OCI-LY3 (cell line): ENCODE measurements around the gene GABRG2.

ENCODE experiments used
- H2AFZ ChIP-seq: fragments of 200-600, 300-600 bp; shearing (Covaris generic); 2 replicates; pipeline ENCODE4 v1.6.0; 2014; ENCODE audit warnings: antibody characterized with exemption, low read depth, low read length
- H3K27ac ChIP-seq: fragments of 200-600, 300-600 bp; sonication (generic); 2 replicates; pipeline ENCODE4 v1.5.1; 2014; ENCODE audit warnings: mild to moderate bottlenecking, low read length, moderate library complexity, mixed read lengths
- H3K27me3 ChIP-seq: fragments of 200-600, 300-600 bp; sonication (generic); 2 replicates; pipeline ENCODE4 v1.6.1; 2014; ENCODE audit warnings: low read depth, low read length, mixed read lengths
- H3K36me3 ChIP-seq: fragments of 200-600, 300-600 bp; sonication (generic); replicated peaks from 2 replicates; pipeline ENCODE3; 2014; ENCODE audit warnings: low read depth, low read length, mixed read lengths
- H3K4me1 ChIP-seq: fragments of 300-600, 200-600 bp; sonication (generic); 2 replicates; pipeline ENCODE4 v1.6.1; 2014; ENCODE audit warnings: low read length, mixed read lengths
- H3K4me2 ChIP-seq: fragments of 200-600, 300-600 bp; sonication (generic); 2 replicates; pipeline ENCODE4 v1.6.1; 2014; ENCODE audit warnings: low read length, mixed read lengths
- H3K4me3 ChIP-seq: fragments of 300-600, 200-600 bp; sonication (generic); 2 replicates; pipeline ENCODE4 v1.5.1; 2014; ENCODE audit warnings: antibody characterized with exemption, mild to moderate bottlenecking, low read length, moderate library complexity
- H3K79me2 ChIP-seq: fragments of 300-600, 200-600 bp; shearing (Covaris generic); 2 replicates; pipeline ENCODE4 v1.6.1; 2014; ENCODE audit warnings: mild to moderate bottlenecking, low read length, mixed read lengths
- H3K9ac ChIP-seq: fragments of 300-600, 200-600 bp; shearing (Covaris generic); 2 replicates; pipeline ENCODE4 v1.6.0; 2014; ENCODE audit warnings: mild to moderate bottlenecking, low read length, moderate library complexity
- H3K9me3 ChIP-seq: fragments of 200-600, 300-600 bp; shearing (Covaris generic); 2 replicates; pipeline ENCODE4 v1.6.1; 2014; ENCODE audit warnings: low read length, mixed read lengths; ENCODE audit not compliant: insufficient read depth
- H4K20me1 ChIP-seq: fragments of 200-600, 300-600 bp; sonication (generic); 2 replicates; pipeline ENCODE4 v1.6.1; 2016; ENCODE audit warnings: low read length, mixed read lengths; ENCODE audit not compliant: insufficient read depth
- EZH2phosphoT487 ChIP-seq: fragments of 200-600 bp; shearing (Covaris generic); IDR thresholded peaks from 2 replicates; pipeline ENCODE4 v1.6.1; 2018; ENCODE audit warnings: antibody characterized with exemption, mixed run types, low read depth
- TF ChIP-seq, protein P1 (sequence below): fragments of 200-600, 300-600 bp; sonication (generic); IDR thresholded peaks from 2 replicates; pipeline ENCODE4 v1.5.1; 2014; ENCODE audit warnings: antibody characterized with exemption, low read length, low read depth

Gene GABRG2

DNA sequence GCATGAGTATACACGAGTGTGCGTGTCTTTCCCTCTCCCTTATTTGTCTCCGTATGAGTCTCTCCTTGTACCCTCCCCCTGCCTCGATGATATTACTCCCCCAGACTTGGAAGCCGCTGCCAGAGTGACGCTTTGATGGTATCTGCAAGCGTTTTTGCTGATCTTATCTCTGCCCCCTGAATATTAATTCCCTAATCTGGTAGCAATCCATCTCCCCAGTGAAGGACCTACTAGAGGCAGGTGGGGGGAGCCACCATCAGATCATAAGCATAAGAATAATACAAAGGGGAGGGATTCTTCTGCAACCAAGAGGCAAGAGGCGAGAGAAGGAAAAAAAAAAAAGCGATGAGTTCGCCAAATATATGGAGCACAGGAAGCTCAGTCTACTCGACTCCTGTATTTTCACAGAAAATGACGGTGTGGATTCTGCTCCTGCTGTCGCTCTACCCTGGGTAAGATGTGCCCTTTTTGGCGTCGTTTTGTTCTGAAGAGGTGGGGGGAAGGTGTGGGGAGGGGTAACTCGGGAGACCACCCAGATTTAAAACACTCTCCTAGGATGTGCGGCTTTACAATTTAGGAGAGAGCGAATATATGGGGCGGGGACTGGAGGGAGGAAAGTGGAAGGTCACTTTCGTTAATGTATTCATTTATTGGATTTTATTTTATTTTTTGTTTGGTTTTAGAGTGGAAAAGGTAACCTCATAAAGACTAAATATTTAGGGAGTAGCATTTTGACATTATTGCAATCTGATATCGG is at the start of gene GABRG2:
Gene GABRG2 (plus strand): TSS at position 119 of the 757 bp plus-strand sequence. CDS start 227 bp downstream, at position 346.
- Histone ChIP-seq H3K4me3 (no peak within 1 kb of the TSS), H3K9me3 (no peaks in the 10 kb centered on the region), H3K27ac (no peak within 1 kb of the TSS), H3K27me3 (no peaks in the 10 kb centered on the region), H3K4me1 (no peaks in the 10 kb centered on the region), H3K9ac (no peak within 1 kb of the TSS), H2AFZ (no peak within 1 kb of the TSS), H3K4me2 (no peak within 1 kb of the TSS), H3K79me2 (no peaks in the 10 kb centered on the region), H3K36me3 (no peaks in the 10 kb centered on the region), H4K20me1 (no peaks in the 10 kb centered on the region)
- TF ChIP-seq, protein P1, sequence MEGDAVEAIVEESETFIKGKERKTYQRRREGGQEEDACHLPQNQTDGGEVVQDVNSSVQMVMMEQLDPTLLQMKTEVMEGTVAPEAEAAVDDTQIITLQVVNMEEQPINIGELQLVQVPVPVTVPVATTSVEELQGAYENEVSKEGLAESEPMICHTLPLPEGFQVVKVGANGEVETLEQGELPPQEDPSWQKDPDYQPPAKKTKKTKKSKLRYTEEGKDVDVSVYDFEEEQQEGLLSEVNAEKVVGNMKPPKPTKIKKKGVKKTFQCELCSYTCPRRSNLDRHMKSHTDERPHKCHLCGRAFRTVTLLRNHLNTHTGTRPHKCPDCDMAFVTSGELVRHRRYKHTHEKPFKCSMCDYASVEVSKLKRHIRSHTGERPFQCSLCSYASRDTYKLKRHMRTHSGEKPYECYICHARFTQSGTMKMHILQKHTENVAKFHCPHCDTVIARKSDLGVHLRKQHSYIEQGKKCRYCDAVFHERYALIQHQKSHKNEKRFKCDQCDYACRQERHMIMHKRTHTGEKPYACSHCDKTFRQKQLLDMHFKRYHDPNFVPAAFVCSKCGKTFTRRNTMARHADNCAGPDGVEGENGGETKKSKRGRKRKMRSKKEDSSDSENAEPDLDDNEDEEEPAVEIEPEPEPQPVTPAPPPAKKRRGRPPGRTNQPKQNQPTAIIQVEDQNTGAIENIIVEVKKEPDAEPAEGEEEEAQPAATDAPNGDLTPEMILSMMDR, result no peak
- TF ChIP-seq EZH2phosphoT487, result no peak

DNA sequence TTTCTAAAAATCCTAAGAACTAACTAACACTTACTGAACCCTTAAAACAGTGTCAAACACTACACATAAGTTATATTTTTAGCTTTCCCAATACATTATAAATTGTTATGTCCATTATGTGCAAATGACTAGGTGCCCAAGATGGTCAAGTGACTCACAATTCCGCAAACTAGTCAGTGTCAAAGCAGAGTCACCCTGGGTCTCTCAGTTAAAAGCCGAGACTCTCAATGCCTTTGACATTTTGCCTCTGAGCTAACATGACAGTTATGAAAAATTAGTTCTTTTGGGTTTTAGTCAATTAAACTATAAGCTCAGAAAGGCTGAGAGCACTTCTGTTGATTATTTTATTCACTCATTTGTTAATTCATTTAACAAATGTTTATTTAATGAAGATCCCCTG is 42.3 kb upstream of the GABRG2 start:
- H3K9me3 ChIP-seq, result no peaks in the 10 kb centered on the region
- no peak overlapping the region for H3K27ac ChIP-seq
- no peak overlapping the region for H2AFZ ChIP-seq
- H3K36me3 ChIP-seq, result no peaks in the 10 kb centered on the region
- H4K20me1 ChIP-seq, result no peaks in the 10 kb centered on the region
- no peaks in the 10 kb centered on the region for H3K79me2 ChIP-seq
- H3K27me3 ChIP-seq, result no peaks in the 10 kb centered on the region
- no peak overlapping the region for H3K9ac ChIP-seq
- H3K4me1 ChIP-seq, result peaks cover 3% of the 10 kb centered on the region; the same call in 1 of the 2 replicates
- H3K4me2 ChIP-seq, result no peak overlapping the region
- TF ChIP-seq, protein P1, result no peak
- TF ChIP-seq EZH2phosphoT487, result no peak
- H3K4me3 ChIP-seq, result no peak overlapping the region

DNA sequence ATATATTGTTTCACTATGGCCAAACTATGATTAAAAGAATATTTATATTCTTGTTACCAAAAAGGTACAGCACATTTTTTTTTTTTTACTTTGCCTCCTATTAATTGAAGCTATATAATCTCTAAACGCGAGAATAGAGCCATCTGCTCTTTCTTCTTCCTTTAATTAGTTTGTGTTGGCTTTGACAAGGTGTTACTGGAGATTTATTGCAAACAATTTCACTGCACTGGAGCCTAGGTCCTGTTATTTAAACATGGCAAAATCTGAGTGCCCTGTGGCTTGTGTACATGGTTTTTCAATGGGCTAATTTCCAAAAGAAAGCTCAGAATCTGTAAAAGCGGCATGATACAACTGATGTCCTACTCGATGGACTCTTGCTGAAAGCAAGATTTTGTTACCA is 40.8 kb upstream of the GABRG2 start:
- Histone ChIP-seq H3K36me3 (no peaks in the 10 kb centered on the region), H3K9ac (no peak overlapping the region), H4K20me1 (no peaks in the 10 kb centered on the region), H3K9me3 (no peaks in the 10 kb centered on the region), H2AFZ (no peak overlapping the region), H3K27me3 (no peaks in the 10 kb centered on the region), H3K4me2 (no peak overlapping the region), H3K79me2 (no peaks in the 10 kb centered on the region), H3K27ac (no peak overlapping the region), H3K4me3 (no peak overlapping the region), H3K4me1 (peaks cover 3% of the 10 kb centered on the region; the same call in 1 of the 2 replicates)
- TF ChIP-seq, protein P1, result no peak
- no peak for TF ChIP-seq EZH2phosphoT487

DNA sequence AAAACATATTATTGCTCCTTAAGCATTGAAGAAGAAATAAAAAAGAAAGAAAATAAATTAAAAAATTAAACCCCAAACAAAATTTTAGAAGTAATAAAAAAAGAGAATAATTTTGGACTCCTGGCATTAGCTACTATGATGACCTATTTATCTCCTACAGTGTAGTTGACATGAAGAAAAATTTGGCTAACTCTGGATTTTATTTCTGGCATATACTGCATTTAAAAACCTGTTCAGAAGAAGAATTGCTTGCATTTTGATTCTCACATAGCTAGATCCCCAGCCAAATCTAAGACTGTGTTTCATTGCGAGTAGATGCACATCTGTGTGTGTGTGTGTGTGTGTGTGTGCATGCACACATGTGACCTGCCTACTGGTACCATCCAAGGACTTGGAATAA is 30.1 kb upstream of the GABRG2 start:
- no peak overlapping the region for H3K4me3 ChIP-seq
- H2AFZ ChIP-seq, result no peak overlapping the region
- H3K27me3 ChIP-seq, result no peaks in the 10 kb centered on the region
- H3K79me2 ChIP-seq, result no peaks in the 10 kb centered on the region
- H3K4me1 ChIP-seq, result no peaks in the 10 kb centered on the region
- H3K4me2 ChIP-seq, result no peak overlapping the region
- no peak overlapping the region for H3K27ac ChIP-seq
- no peaks in the 10 kb centered on the region for H4K20me1 ChIP-seq
- no peaks in the 10 kb centered on the region for H3K9me3 ChIP-seq
- TF ChIP-seq, protein P1, result no peak
- TF ChIP-seq EZH2phosphoT487, result no peak
- H3K36me3 ChIP-seq, result no peaks in the 10 kb centered on the region
- no peak overlapping the region for H3K9ac ChIP-seq
